Superior temporal gyrus (tissue), 1 donor: Measurements from ENCODE around the gene NCOA3.
"Not testable (repeated sequence)": the region's sequence is repeated elsewhere in the genome, so short reads cannot be mapped to it uniquely, and the experiment has no call there.

Experiments
- DNase-seq: peaks from one replicate; pipeline ENCODE4 v3.0.0-alpha.2; 2016; ENCODE audit errors: extremely low spot score

The NCOA3 gene

GRCh38 chr20:47468290-47469050 is 33.2 kb upstream of the NCOA3 start:
- DNase-seq: no peak

- no peak for DNase-seq
Observed at GRCh38 chr20:47475419-47476044, 26.2 kb upstream of the NCOA3 start.

GRCh38 chr20:47476452-47476851 is 25.2 kb upstream of the NCOA3 start:
- DNase-seq: no peak

- DNase-seq: no peak
Observed at GRCh38 chr20:47479093-47479492, 22.6 kb upstream of the NCOA3 start.

GRCh38 chr20:47479506-47479905 is 22.2 kb upstream of the NCOA3 start:
- no peak for DNase-seq

- no peak for DNase-seq
Observed at GRCh38 chr20:47480239-47480638, 21.4 kb upstream of the NCOA3 start.

- DNase-seq: no peak
Observed at GRCh38 chr20:47480705-47481104, 21.0 kb upstream of the NCOA3 start.

- no peak for DNase-seq
Observed at GRCh38 chr20:47481330-47482216, 20.1 kb upstream of the NCOA3 start.

- DNase-seq: no peak
Observed at GRCh38 chr20:47482705-47483104, 19.0 kb upstream of the NCOA3 start.

GRCh38 chr20:47484303-47484702 is 17.4 kb upstream of the NCOA3 start:
- no peak for DNase-seq

- no peak for DNase-seq
Observed at GRCh38 chr20:47487175-47487917, 14.3 kb upstream of the NCOA3 start.

GRCh38 chr20:47489448-47489872 is 12.2 kb upstream of the NCOA3 start:
- DNase-seq: no peak

- DNase-seq: no peak
Observed at GRCh38 chr20:47490795-47491194, 10.9 kb upstream of the NCOA3 start.

- no peak for DNase-seq
Observed at GRCh38 chr20:47492284-47492683, 9.4 kb upstream of the NCOA3 start.

GRCh38 chr20:47493175-47493962 is 8.3 kb upstream of the NCOA3 start:
- DNase-seq: peak; percentile 38

GRCh38 chr20:47493963-47494293 is 7.8 kb upstream of the NCOA3 start:
- no peak for DNase-seq

- not testable (repeated sequence) for DNase-seq
Observed at GRCh38 chr20:47494606-47495005, 7.1 kb upstream of the NCOA3 start.

GRCh38 chr20:47496118-47496517 is 5.6 kb upstream of the NCOA3 start:
- DNase-seq: no peak

- no peak for DNase-seq
Observed at GRCh38 chr20:47498606-47499005, 3.1 kb upstream of the NCOA3 start.

GRCh38 chr20:47499053-47499452 is 2.6 kb upstream of the NCOA3 start:
- DNase-seq: no peak

- DNase-seq: not testable (repeated sequence)
Observed at GRCh38 chr20:47500082-47500481, 1.6 kb upstream of the NCOA3 start.
